K562 (cell line): Measurements from ENCODE around the gene CEP290. TPM values are rescaled to one million over a fixed set of nuclear protein-coding genes. Genes with fewer than 3 reads are reported as not detected.

ENCODE experiments used
- ATAC-seq: fragments of 200-7000 bp; cut with Tn5 transposase; 3 replicates; pipeline ENCODE4 v1.9.1; 2020; ENCODE audit warnings: moderate library complexity
- BruUV-seq: library from RNA; stranded (reverse); fragments of 400-500 nt; replicated peaks from 2 replicates; lab custom pipeline; 2021; lab: Mats Ljungman, UMichigan
- CTCF ChIA-PET: fragments of 300-600 bp; formaldehyde crosslinking; extraction: SDS; loops from one replicate; lab custom pipeline; 2021; ENCODE audit warnings: low intra/inter-chr PET ratio; lab: Yijun Ruan, JAX
- POLR2A ChIA-PET: fragments of 300-600, 350-650 bp; sonication (Branson Sonifier 250); formaldehyde crosslinking; extraction: SDS; loops from one replicate; lab custom pipeline; 2021; ENCODE audit warnings: antibody characterized with exemption, inconsistent platforms; lab: Yijun Ruan, JAX
- DNase-seq, 4 experiments: peaks; one replicate each; pipeline versions ENCODE4 v3.0.0 to v3.0.0-alpha.2; 2011 to 2018; ENCODE audit warnings: low spot score in 3 of 4, mixed read lengths in 3 of 4; ENCODE audit errors: extremely low read depth in 1 of 4
- FAIRE-seq: peaks from 2 replicates; lab custom pipeline; 2011; peaks lifted over from hg19 to GRCh38; lab: Jason Lieb, UNC
- H2AFZ ChIP-seq: 2 replicates; pipeline ENCODE4 v1.6.0; 2011; ENCODE audit warnings: low read depth, low read length, control low read depth, inconsistent platforms
- H3K27ac ChIP-seq: fragments of 200-600 bp; 3 replicates; pipeline ENCODE4 v1.8.0; 2011; ENCODE audit warnings: low read depth, mild to moderate bottlenecking, control low read depth, inconsistent platforms, low read length, moderate library complexity, mixed read lengths; ENCODE audit errors: extremely low read depth
- H3K27me3 ChIP-seq, 2 experiments: fragments of 300-600 bp in 1 of 2; 2 replicates in 1 of 2; 3 replicates in 1 of 2; pipeline versions ENCODE4 v1.6.0 to v1.8.0; 2011; ENCODE audit warnings: inconsistent platforms in 2 of 2, low read length in 2 of 2, mild to moderate bottlenecking in 1 of 2, mixed read lengths in 1 of 2, moderate library complexity in 1 of 2; ENCODE audit not compliant: control insufficient read depth in 2 of 2, insufficient read depth in 2 of 2
- H3K36me3 ChIP-seq: fragments of 300-600 bp; 3 replicates; pipeline ENCODE4 v1.8.0; 2011; ENCODE audit warnings: mild to moderate bottlenecking, low read length, inconsistent platforms; ENCODE audit not compliant: control insufficient read depth, insufficient read depth
- H3K4me1 ChIP-seq, 2 experiments: fragments of 200-600 bp in 1 of 2; replicated peaks in 1 of 2; 2 replicates in 1 of 2; 3 replicates in 1 of 2; pipeline versions ENCODE4 v1.5.1 to v1.8.0; 2011; ENCODE audit warnings: inconsistent platforms in 2 of 2, low read length in 2 of 2, mild to moderate bottlenecking in 1 of 2, mixed read lengths in 1 of 2, moderate library complexity in 1 of 2; ENCODE audit not compliant: control insufficient read depth in 2 of 2, insufficient read depth in 2 of 2
- H3K4me2 ChIP-seq: 2 replicates; pipeline ENCODE4 v1.6.1; 2011; ENCODE audit warnings: low read length, control low read depth, inconsistent platforms, mixed read lengths; ENCODE audit not compliant: insufficient read depth
- H3K4me3 ChIP-seq: fragments of 200-600 bp; sonication (generic), shearing (Covaris generic); 2 replicates; pipeline ENCODE4 v1.5.1; 2016; ENCODE audit warnings: control low read depth, inconsistent platforms
- H3K79me2 ChIP-seq: fragments of 200-600 bp; 3 replicates; pipeline ENCODE4 v1.8.0; 2011; ENCODE audit warnings: low read length, inconsistent platforms; ENCODE audit not compliant: control insufficient read depth, insufficient read depth
- H3K9ac ChIP-seq, 2 experiments: 2 replicates each; pipeline versions ENCODE4 v1.6.0 to v1.6.1; 2011; ENCODE audit warnings: low read depth in 2 of 2, low read length in 2 of 2, control low read depth in 1 of 2, inconsistent platforms in 1 of 2, mild to moderate bottlenecking in 1 of 2, mixed read lengths in 1 of 2; ENCODE audit not compliant: insufficient read depth in 1 of 2
- H3K9me1 ChIP-seq: one replicate; pipeline ENCODE4 v1.6.0; 2011; ENCODE audit warnings: inconsistent platforms, mild to moderate bottlenecking, low read length, moderate library complexity; ENCODE audit not compliant: control insufficient read depth, insufficient read depth
- H3K9me3 ChIP-seq: replicated peaks from 2 replicates; pipeline ENCODE4 v1.5.1; 2011; ENCODE audit warnings: low read depth, low read length, inconsistent platforms; ENCODE audit not compliant: control insufficient read depth, insufficient read depth
- H4K20me1 ChIP-seq: replicated peaks from 2 replicates; pipeline ENCODE4 v1.6.1; 2011; ENCODE audit warnings: low read length, inconsistent platforms, mixed read lengths; ENCODE audit not compliant: control insufficient read depth, insufficient read depth
- AFF4 ChIP-seq: sonication (generic); formaldehyde crosslinking; IDR thresholded peaks from 2 replicates; pipeline ENCODE4 v1.8.0; 2023; ENCODE audit warnings: mild to moderate bottlenecking, missing genetic modification reagents
- CHD1 ChIP-seq: fragments of 200-600 bp; sonication (generic); IDR thresholded peaks from one replicate; pipeline ENCODE4 v1.6.1; 2012; ENCODE audit warnings: mild to moderate bottlenecking, moderate library complexity, low read length, inconsistent platforms
- ETV1 ChIP-seq: fragments of 450-650 bp; conservative IDR thresholded peaks from 2 replicates; pipeline ENCODE4 v1.6.1; 2016; ENCODE audit warnings: missing genetic modification characterization, control low read depth, low read depth, missing compliant biosample characterization
- FOS ChIP-seq: IDR thresholded peaks from 3 replicates; pipeline ENCODE4 v1.6.1; 2011; ENCODE audit not compliant: insufficient read length; ENCODE audit errors: extremely low read depth
- HDAC8 ChIP-seq: fragments of 450-650 bp; IDR thresholded peaks from 2 replicates; pipeline ENCODE4 v1.6.1; 2016; ENCODE audit warnings: mild to moderate bottlenecking, missing genetic modification characterization, moderate library complexity, missing compliant biosample characterization
- HIVEP1 ChIP-seq: fragments of 250-450 bp; sonication (Bioruptor Pico); IDR thresholded peaks from 2 replicates; pipeline ENCODE4 v1.4.0; 2020; ENCODE audit warnings: mild to moderate bottlenecking
- PML ChIP-seq: IDR thresholded peaks from 2 replicates; pipeline ENCODE4 v1.6.1; 2012; ENCODE audit warnings: low read length, inconsistent platforms
- SNIP1 ChIP-seq: fragments of 450-650 bp; IDR thresholded peaks from 2 replicates; pipeline ENCODE4 v1.7.1; 2017; ENCODE audit warnings: low read depth, mild to moderate bottlenecking
- SRSF7 ChIP-seq: fragments of 200-400 bp; formaldehyde crosslinking; optimal IDR thresholded peaks from 2 replicates; pipeline ENCODE3; 2017; ENCODE audit warnings: mild to moderate bottlenecking, low read depth, low read length
- TAF15 ChIP-seq: fragments of 200-400 bp; formaldehyde crosslinking; IDR thresholded peaks from 2 replicates; pipeline ENCODE4 v1.6.1; 2017; ENCODE audit warnings: mild to moderate bottlenecking, low read depth, low read length, moderate library complexity
- THRAP3 ChIP-seq: fragments of 450-650 bp; IDR thresholded peaks from 2 replicates; pipeline ENCODE4 v1.6.1; 2016; ENCODE audit warnings: mild to moderate bottlenecking, inconsistent platforms, borderline replicate concordance
- VEZF1 ChIP-seq: fragments of 200-800 bp; sonication (Bioruptor generic); IDR thresholded peaks from 2 replicates; pipeline ENCODE4 v1.6.1; 2017; ENCODE audit warnings: missing genetic modification characterization, missing compliant biosample characterization
- ZBTB26 ChIP-seq: fragments of 450-650 bp; formaldehyde crosslinking; IDR thresholded peaks from 2 replicates; pipeline ENCODE4 v1.4.0; 2022; ENCODE audit warnings: missing genetic modification characterization
- ZNF253 ChIP-seq: fragments of 250-450 bp; sonication (Bioruptor Pico); conservative IDR thresholded peaks from 2 replicates; pipeline ENCODE4 v1.6.1; 2021; ENCODE audit warnings: mild to moderate bottlenecking
- ZNF311 ChIP-seq: fragments of 250-450 bp; sonication (Bioruptor Pico); IDR thresholded peaks from 2 replicates; pipeline ENCODE4 v1.4.0; 2020; ENCODE audit warnings: mild to moderate bottlenecking, moderate library complexity
- ZNF764 ChIP-seq: fragments of 250-450 bp; sonication (Bioruptor Pico); IDR thresholded peaks from 2 replicates; pipeline ENCODE4 v1.4.0; 2020; ENCODE audit warnings: low read depth, mild to moderate bottlenecking, moderate library complexity
- ZNF785 ChIP-seq: fragments of 250-450 bp; sonication (Bioruptor Pico); IDR thresholded peaks from 2 replicates; pipeline ENCODE4 v1.4.0; 2020; ENCODE audit warnings: mild to moderate bottlenecking
- ZSCAN32 ChIP-seq: fragments of 450-650 bp; formaldehyde crosslinking; IDR thresholded peaks from 2 replicates; pipeline ENCODE4 v1.4.0; 2020; ENCODE audit warnings: mild to moderate bottlenecking, moderate library complexity
- WGBS: fragments of 100-300 bp; shearing (Covaris generic); methylation state at CpG from one replicate; pipeline ENCODE4 v1.1.6; 2016; ENCODE audit warnings: low coverage, mixed read lengths; ENCODE audit not compliant: insufficient coverage; ENCODE audit errors: missing lambda C conversion rate; 5-methylcytosine and 5-hydroxymethylcytosine counted together
- in situ Hi-C: fragments of 300-500 bp; cut with MboI; formaldehyde crosslinking; loops from 4 replicates; pipeline ENCODE4 v1.15.0; 2018; ENCODE audit warnings: inconsistent platforms, mixed read lengths
- intact Hi-C: fragments of 100-400 bp; cut with micrococcal nuclease; formaldehyde crosslinking; loops from 2 replicates; pipeline ENCODE4 v1.14.2; 2022
- polyA plus RNA-seq, 8 experiments: library from polyadenylated mRNA; depleted of rRNA in 4 of 8; stranded (reverse) in 5 of 8; unstranded in 3 of 8; fragments of >200 nt; fragmentation: Nextera tagmentation in 2 of 8; fragmentation: Illumina TruSeq in 1 of 8; extraction: Ambion mirVana in 2 of 8; extraction: Trizol in 1 of 8; gene quantifications; 2 replicates each; pipeline versions ENCODE4 v1.2.1 to v1.2.3, GENCODE V29; 2011 to 2014; ENCODE audit warnings: inconsistent platforms in 1 of 8, missing spikeins in 1 of 8
- total RNA-seq, 7 experiments: library from RNA; depleted of rRNA in 6 of 7; stranded (reverse); fragments of >200 nt in 6 of 7; fragmentation: Illumina TruSeq in 2 of 7; extraction: Trizol in 2 of 7; gene quantifications; 2 replicates each; pipeline versions ENCODE4 v1.2.1 to v1.2.3, GENCODE V29; 2011 to 2021; ENCODE audit warnings: low replicate concordance in 1 of 7

Gene CEP290
- total and polyA plus RNA-seq, 9 of the 15 experiments (the other 6 are each of a cell fraction or from before 2014, with no cell fraction given) = 7.2 to 19.4 (median 18.1) TPM

- no TSS peak for BruUV-seq
- Histone ChIP-seq H3K9me1 (no peaks in the 10 kb centered on the region), H3K4me3 (no peak overlapping the region), H3K27me3 (no peaks in the 10 kb centered on the region), H3K4me2 (no peak overlapping the region), H4K20me1 (no peaks in the 10 kb centered on the region), H3K9me3 (no peaks in the 10 kb centered on the region), H3K79me2 (peaks cover 14% of the 10 kb centered on the region), H3K36me3 (peaks cover 10% of the 10 kb centered on the region; the same call in 1 of the 3 replicates), H3K4me1 (peaks cover 0 to 2% of the 10 kb centered on the region in 2 experiments; a peak in 1 of 5 replicates), H3K9ac (no peak overlapping the region), H2AFZ (no peak overlapping the region), H3K27ac (no peak overlapping the region)
- POLR2A ChIA-PET = interaction anchor here (1.3 kb wide), 1 partner anchor 10 kb away, joined by 7 read pairs; no protein-coding TSS in a partner anchor
- intact Hi-C loops = no loop called here
- no peak for ATAC-seq
- FAIRE-seq = no peak
- in situ Hi-C loops = no loop called here
- 87% methylated on average over 2 of the region's 2 CpGs for WGBS
- no peak for DNase-seq
- CTCF ChIA-PET = no interaction called here
- no peak for TF ChIP-seq FOS
- TF ChIP-seq ZNF785 (CRISPR knock-in tag) = no peak
- no peak for TF ChIP-seq ZSCAN32 (CRISPR knock-in tag)
- no peak for TF ChIP-seq THRAP3
- TF ChIP-seq ZNF764 = no peak
- no peak for TF ChIP-seq CHD1
- TF ChIP-seq HIVEP1 = no peak
- TF ChIP-seq AFF4 (CRISPR knock-in tag) = no peak
- no peak for TF ChIP-seq ZBTB26
- TF ChIP-seq VEZF1 (CRISPR knock-in tag) = no peak
- TF ChIP-seq PML = no peak
- no peak for TF ChIP-seq ZNF311 (CRISPR knock-in tag)
- TF ChIP-seq ZNF253 (CRISPR knock-in tag) = no peak
- no peak for TF ChIP-seq SRSF7
- TF ChIP-seq ETV1 (tag) = no peak
- no peak for TF ChIP-seq HDAC8 (tag)
- no peak for TF ChIP-seq SNIP1
- TF ChIP-seq TAF15 = no peak
Measured at GRCh38 chr12:88150063-88150462, 8.2 kb upstream of the CEP290 start.
